ENCODE measurements around the gene CRX.
"Not testable (repeated sequence)": the region's sequence is repeated elsewhere in the genome, so short reads cannot be mapped to it uniquely, and the experiment has no call there.

Gene CRX

GRCh38 chr19:47803148-47803547 lies 18.6 kb upstream of the CRX start:
- not testable (repeated sequence) for DNase-seq (ENCODE audit: low read depth in 4 of 4, low spot score in 1 of 4)

- not testable (repeated sequence) for DNase-seq (ENCODE audit: low read depth in 4 of 4, low spot score in 1 of 4)
Observed at GRCh38 chr19:47803671-47804070, 18.1 kb upstream of the CRX start.

GRCh38 chr19:47804451-47804850 lies 17.3 kb upstream of the CRX start, which contains the start of gene TPRX1:
Gene TPRX1, minus strand, starts transcription at chr19:47804551. Its CDS starts 12 bp downstream, at chr19:47804539.
- not testable (repeated sequence) for DNase-seq (ENCODE audit: low read depth in 4 of 4, low spot score in 1 of 4)

- no peak for DNase-seq (ENCODE audit: low read depth in 4 of 4, low spot score in 1 of 4)
Observed at GRCh38 chr19:47805313-47805712, 16.4 kb upstream of the CRX start.

GRCh38 chr19:47806435-47806834 lies 15.3 kb upstream of the CRX start:
- DNase-seq (ENCODE audit: low read depth in 4 of 4, low spot score in 1 of 4), result no peak

GRCh38 chr19:47813304-47813994 lies 8.3 kb upstream of the CRX start:
- peak; percentile 69 to 82 (median 70) for DNase-seq (ENCODE audit: low read depth in 4 of 4, low spot score in 1 of 4)

- no peak for DNase-seq (ENCODE audit: low read depth in 4 of 4, low spot score in 1 of 4)
Observed at GRCh38 chr19:47813995-47814328, 7.8 kb upstream of the CRX start.

GRCh38 chr19:47816270-47816669 lies 5.5 kb upstream of the CRX start:
- DNase-seq (ENCODE audit: low read depth in 4 of 4, low spot score in 1 of 4), result not testable (repeated sequence)

- DNase-seq (ENCODE audit: low read depth in 4 of 4, low spot score in 1 of 4), result not testable (repeated sequence)
Observed at GRCh38 chr19:47818221-47818620, 3.5 kb upstream of the CRX start.

GRCh38 chr19:47819858-47820257 lies 1.9 kb upstream of the CRX start:
- no peak for DNase-seq (ENCODE audit: low read depth in 4 of 4, low spot score in 1 of 4)

- no peak for DNase-seq (ENCODE audit: low read depth in 4 of 4, low spot score in 1 of 4)
Observed at GRCh38 chr19:47820410-47820809, 1.3 kb upstream of the CRX start.

- DNase-seq (ENCODE audit: low read depth in 4 of 4, low spot score in 1 of 4), result no peak
Observed at GRCh38 chr19:47824396-47824795, 2.7 kb downstream of the CRX start.

- no peak for DNase-seq (ENCODE audit: low read depth in 4 of 4, low spot score in 1 of 4)
Observed at GRCh38 chr19:47826800-47827199, 5.1 kb downstream of the CRX start.

- DNase-seq (ENCODE audit: low read depth in 4 of 4, low spot score in 1 of 4), result no peak
Observed at GRCh38 chr19:47832723-47833122, 11.0 kb downstream of the CRX start.

GRCh38 chr19:47836038-47836437 lies 14.3 kb downstream of the CRX start:
- DNase-seq (ENCODE audit: low read depth in 4 of 4, low spot score in 1 of 4), result no peak

- DNase-seq (ENCODE audit: low read depth in 4 of 4, low spot score in 1 of 4), result no peak
Observed at GRCh38 chr19:47839411-47839810, 17.7 kb downstream of the CRX start.

- no peak for DNase-seq (ENCODE audit: low read depth in 4 of 4, low spot score in 1 of 4)
Observed at GRCh38 chr19:47839913-47840312, 18.2 kb downstream of the CRX start.

- DNase-seq (ENCODE audit: low read depth in 4 of 4, low spot score in 1 of 4), result no peak
Observed at GRCh38 chr19:47842941-47843340, 21.2 kb downstream of the CRX start.

GRCh38 chr19:47848425-47848822 lies 26.7 kb downstream of the CRX start:
- DNase-seq (ENCODE audit: low read depth in 4 of 4, low spot score in 1 of 4), result no peak

GRCh38 chr19:47848823-47849473 lies 27.2 kb downstream of the CRX start:
- DNase-seq (ENCODE audit: low read depth in 4 of 4, low spot score in 1 of 4), result peak in 1 of 4 experiments; percentile 15

GRCh38 chr19:47853003-47853402 lies 31.3 kb downstream of the CRX start:
- DNase-seq (ENCODE audit: low read depth in 4 of 4, low spot score in 1 of 4), result no peak

GRCh38 chr19:47854459-47854858 lies 32.7 kb downstream of the CRX start:
- DNase-seq (ENCODE audit: low read depth in 4 of 4, low spot score in 1 of 4), result no peak

- not testable (repeated sequence) for DNase-seq (ENCODE audit: low read depth in 4 of 4, low spot score in 1 of 4)
Observed at GRCh38 chr19:47858231-47858630, 36.5 kb downstream of the CRX start.
